NCI-H1436 treated with DMSO at 0.1 percent for 48 hours (cell line): ENCODE data around the gene SLC35E1.
"Not testable (repeated sequence)": the region's sequence is repeated elsewhere in the genome, so short reads cannot be mapped to it uniquely, and the experiment has no call there.

Experiments used
- DNase-seq: peaks from one replicate; lab custom pipeline; 2025; lab: John Stamatoyannopoulos, UW

The SLC35E1 gene

GRCh38 chr19:16544473-16545231 is 27.6 kb downstream of the SLC35E1 start:
- DNase-seq: no peak

GRCh38 chr19:16543734-16544133 is 28.5 kb downstream of the SLC35E1 start:
- DNase-seq: not testable (repeated sequence)

GRCh38 chr19:16542910-16543472 is 29.2 kb downstream of the SLC35E1 start:
- no peak for DNase-seq

- peak; percentile 46 for DNase-seq
Observed at GRCh38 chr19:16542045-16542909, 29.9 kb downstream of the SLC35E1 start, which contains the start of gene CHERP. CHERP (minus strand) TSS chr19:16542437; CDS start chr19:16542378, 59 bp downstream.

- no peak for DNase-seq
Observed at GRCh38 chr19:16541526-16542044, 30.6 kb downstream of the SLC35E1 start.

GRCh38 chr19:16540948-16541347 is 31.3 kb downstream of the SLC35E1 start:
- DNase-seq: no peak

GRCh38 chr19:16537111-16537510 is 35.1 kb downstream of the SLC35E1 start:
- no peak for DNase-seq

- no peak for DNase-seq
Observed at GRCh38 chr19:16536130-16536529, 36.1 kb downstream of the SLC35E1 start.

GRCh38 chr19:16535381-16535780 is 36.8 kb downstream of the SLC35E1 start:
- DNase-seq: no peak

- no peak for DNase-seq
Observed at GRCh38 chr19:16532440-16533234, 39.6 kb downstream of the SLC35E1 start.

- no peak for DNase-seq
Observed at GRCh38 chr19:16531380-16531669, 40.9 kb downstream of the SLC35E1 start.

GRCh38 chr19:16530540-16531379 is 41.5 kb downstream of the SLC35E1 start:
- DNase-seq: no peak

- no peak for DNase-seq
Observed at GRCh38 chr19:16529466-16530144, 42.6 kb downstream of the SLC35E1 start.

GRCh38 chr19:16527971-16528521 is 44.2 kb downstream of the SLC35E1 start:
- no peak for DNase-seq

- DNase-seq: no peak
Observed at GRCh38 chr19:16527334-16527935, 44.8 kb downstream of the SLC35E1 start.

- no peak for DNase-seq
Observed at GRCh38 chr19:16525751-16526481, 46.3 kb downstream of the SLC35E1 start.

GRCh38 chr19:16524991-16525734 is 47.1 kb downstream of the SLC35E1 start:
- DNase-seq: no peak
